HepG2 (cell line): Measurements from ENCODE around the gene HDDC3. TPM values are rescaled to one million over a fixed set of nuclear protein-coding genes. Genes with fewer than 3 reads are reported as not detected.
A peak's percentile ranks its signal among the peaks of the same experiment; 100 is the strongest.

Experiments used
- ARID2 ChIP-seq: sonication (generic); formaldehyde crosslinking; IDR thresholded peaks from 2 replicates; pipeline ENCODE4 v1.8.1; 2022; ENCODE audit warnings: mild to moderate bottlenecking, missing genetic modification reagents, borderline replicate concordance
- CBX5 ChIP-seq: sonication (generic); formaldehyde crosslinking; IDR thresholded peaks from 2 replicates; pipeline ENCODE4 v1.4.0; 2020; ENCODE audit warnings: missing genetic modification reagents, borderline replicate concordance
- IRF9 ChIP-seq: sonication (generic); formaldehyde crosslinking; IDR thresholded peaks from 2 replicates; pipeline ENCODE4 v1.8.0; 2022; ENCODE audit warnings: missing genetic modification reagents, mild to moderate bottlenecking, borderline replicate concordance
- KDM1A ChIP-seq: IDR thresholded peaks from 2 replicates; pipeline ENCODE4 v1.6.1; 2016; ENCODE audit warnings: missing compliant biosample characterization
- PCBP2 ChIP-seq: fragments of 200-400 bp; formaldehyde crosslinking; optimal IDR thresholded peaks from 2 replicates; pipeline ENCODE3; 2018; ENCODE audit warnings: low read length, low read depth; ENCODE audit not compliant: poor library complexity, severe bottlenecking
- RARA ChIP-seq: IDR thresholded peaks from 2 replicates; pipeline ENCODE4 v1.6.1; 2016; ENCODE audit warnings: missing genetic modification reagents, missing compliant biosample characterization
- TAF15 ChIP-seq: fragments of 200-400 bp; formaldehyde crosslinking; IDR thresholded peaks from one replicate; pipeline ENCODE4 v1.6.1; 2018; ENCODE audit warnings: mild to moderate bottlenecking, low read depth, low read length; ENCODE audit not compliant: poor library complexity, severe bottlenecking
- TCF12 ChIP-seq, 2 experiments: fragments of 450-650 bp in 1 of 2; sonication (generic) in 1 of 2; formaldehyde crosslinking in 1 of 2; IDR thresholded peaks; 2 replicates each; pipeline versions ENCODE4 v1.6.1 to v1.8.0; 2017 to 2022; ENCODE audit warnings: antibody characterized with exemption in 1 of 2, mild to moderate bottlenecking in 1 of 2, missing genetic modification reagents in 1 of 2, moderate library complexity in 1 of 2
- ZBTB3 ChIP-seq: sonication (generic); formaldehyde crosslinking; IDR thresholded peaks from 2 replicates; pipeline ENCODE4 v1.4.0; 2020; ENCODE audit warnings: low read depth, mild to moderate bottlenecking, moderate library complexity, missing genetic modification reagents, borderline replicate concordance
- ZBTB46 ChIP-seq: sonication (generic); formaldehyde crosslinking; IDR thresholded peaks from 2 replicates; pipeline ENCODE4 v1.4.0; 2020; ENCODE audit warnings: mild to moderate bottlenecking, missing genetic modification reagents, borderline replicate concordance
- ZNF337 ChIP-seq: sonication (generic); formaldehyde crosslinking; IDR thresholded peaks from 2 replicates; pipeline ENCODE4 v1.5.1; 2020; ENCODE audit warnings: missing genetic modification reagents, low read depth, mild to moderate bottlenecking, borderline replicate concordance
- ZSCAN12 ChIP-seq: sonication (generic); formaldehyde crosslinking; IDR thresholded peaks from 2 replicates; pipeline ENCODE4 v1.9.0; 2021; ENCODE audit warnings: mild to moderate bottlenecking, missing genetic modification reagents
- polyA plus RNA-seq, 8 experiments: library from polyadenylated mRNA; depleted of rRNA in 3 of 8; stranded (reverse) in 7 of 8; unstranded in 1 of 8; fragments of >200 nt; fragmentation: Illumina TruSeq in 4 of 8; extraction: Trizol in 4 of 8; gene quantifications; 2 replicates each; pipeline versions ENCODE4 v1.2.1 to v1.2.3, GENCODE V29; 2011 to 2016; ENCODE audit warnings: low read depth in 4 of 8, missing spikeins in 1 of 8, mixed read lengths in 1 of 8; ENCODE audit not compliant: insufficient read depth in 1 of 8
- total RNA-seq, 5 experiments: library from RNA; depleted of rRNA; stranded (reverse); fragments of >200 nt; fragmentation: Illumina TruSeq; extraction: Trizol; gene quantifications; 2 replicates each; pipeline ENCODE4 v1.2.3, GENCODE V29; 2016; ENCODE audit warnings: low read depth in 1 of 5
- TF ChIP-seq, protein P1 (sequence below): IDR thresholded peaks from 2 replicates; pipeline ENCODE4 v1.6.1; 2012; ENCODE audit warnings: low read depth, low read length, improper control_type of control experiment
- TF ChIP-seq, protein P2 (sequence below): IDR thresholded peaks from 2 replicates; pipeline ENCODE4 v1.6.1; 2016; ENCODE audit warnings: low read depth, control low read depth
- TF ChIP-seq, protein P3 (sequence below): sonication (generic); formaldehyde crosslinking; IDR thresholded peaks from 2 replicates; pipeline ENCODE4 v1.4.0; 2020; ENCODE audit warnings: missing genetic modification reagents, borderline replicate concordance

Gene HDDC3
- total and polyA plus RNA-seq, 2 of the 13 experiments (the other 11 are each of a cell fraction or from before 2014, with no cell fraction given): 18.7 to 28.3 TPM

- TF ChIP-seq IRF9 (CRISPR knock-in tag) (no peak; the same call in 1 of the 2 replicates), TAF15 (peak; percentile 44), ZSCAN12 (CRISPR knock-in tag) (0 out of 2 replicates have a peak, but pooled peaks have one; percentile 58), CBX5 (CRISPR knock-in tag) (peak; percentile 29; the same call in 1 of the 2 replicates), ZBTB3 (CRISPR knock-in tag) (no peak), ZBTB46 (CRISPR knock-in tag) (no peak), ZNF337 (CRISPR knock-in tag) (no peak), KDM1A (CRISPR knock-in tag) (0 out of 2 replicates have a peak, but pooled peaks have one; percentile 56), TCF12 (IDR thresholded peaks at IDR 0.05) (no peak), TCF12 (CRISPR knock-in tag; IDR thresholded peaks at IDR 0.05) (peak; percentile 82; the same call in 1 of the 2 replicates), PCBP2 (no peak), RARA (CRISPR knock-in tag) (peak; percentile 13; the same call in 1 of the 2 replicates), ARID2 (peak; percentile 75; the same call in 1 of the 2 replicates)
- TF ChIP-seq, protein P1, sequence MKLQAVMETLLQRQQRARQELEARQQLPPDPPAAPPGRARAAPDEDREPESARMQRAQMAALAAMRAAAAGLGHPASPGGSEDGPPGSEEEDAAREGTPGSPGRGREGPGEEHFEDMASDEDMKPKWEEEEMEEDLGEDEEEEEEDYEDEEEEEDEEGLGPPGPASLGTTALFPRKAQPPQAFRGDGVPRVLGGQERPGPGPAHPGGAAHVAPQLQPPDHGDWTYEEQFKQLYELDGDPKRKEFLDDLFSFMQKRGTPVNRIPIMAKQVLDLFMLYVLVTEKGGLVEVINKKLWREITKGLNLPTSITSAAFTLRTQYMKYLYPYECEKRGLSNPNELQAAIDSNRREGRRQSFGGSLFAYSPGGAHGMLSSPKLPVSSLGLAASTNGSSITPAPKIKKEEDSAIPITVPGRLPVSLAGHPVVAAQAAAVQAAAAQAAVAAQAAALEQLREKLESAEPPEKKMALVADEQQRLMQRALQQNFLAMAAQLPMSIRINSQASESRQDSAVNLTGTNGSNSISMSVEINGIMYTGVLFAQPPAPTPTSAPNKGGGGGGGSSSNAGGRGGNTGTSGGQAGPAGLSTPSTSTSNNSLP: no peak
- TF ChIP-seq, protein P2, sequence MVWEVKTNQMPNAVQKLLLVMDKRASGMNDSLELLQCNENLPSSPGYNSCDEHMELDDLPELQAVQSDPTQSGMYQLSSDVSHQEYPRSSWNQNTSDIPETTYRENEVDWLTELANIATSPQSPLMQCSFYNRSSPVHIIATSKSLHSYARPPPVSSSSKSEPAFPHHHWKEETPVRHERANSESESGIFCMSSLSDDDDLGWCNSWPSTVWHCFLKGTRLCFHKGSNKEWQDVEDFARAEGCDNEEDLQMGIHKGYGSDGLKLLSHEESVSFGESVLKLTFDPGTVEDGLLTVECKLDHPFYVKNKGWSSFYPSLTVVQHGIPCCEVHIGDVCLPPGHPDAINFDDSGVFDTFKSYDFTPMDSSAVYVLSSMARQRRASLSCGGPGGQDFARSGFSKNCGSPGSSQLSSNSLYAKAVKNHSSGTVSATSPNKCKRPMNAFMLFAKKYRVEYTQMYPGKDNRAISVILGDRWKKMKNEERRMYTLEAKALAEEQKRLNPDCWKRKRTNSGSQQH (CRISPR knock-in tag): no peak
- TF ChIP-seq, protein P3, sequence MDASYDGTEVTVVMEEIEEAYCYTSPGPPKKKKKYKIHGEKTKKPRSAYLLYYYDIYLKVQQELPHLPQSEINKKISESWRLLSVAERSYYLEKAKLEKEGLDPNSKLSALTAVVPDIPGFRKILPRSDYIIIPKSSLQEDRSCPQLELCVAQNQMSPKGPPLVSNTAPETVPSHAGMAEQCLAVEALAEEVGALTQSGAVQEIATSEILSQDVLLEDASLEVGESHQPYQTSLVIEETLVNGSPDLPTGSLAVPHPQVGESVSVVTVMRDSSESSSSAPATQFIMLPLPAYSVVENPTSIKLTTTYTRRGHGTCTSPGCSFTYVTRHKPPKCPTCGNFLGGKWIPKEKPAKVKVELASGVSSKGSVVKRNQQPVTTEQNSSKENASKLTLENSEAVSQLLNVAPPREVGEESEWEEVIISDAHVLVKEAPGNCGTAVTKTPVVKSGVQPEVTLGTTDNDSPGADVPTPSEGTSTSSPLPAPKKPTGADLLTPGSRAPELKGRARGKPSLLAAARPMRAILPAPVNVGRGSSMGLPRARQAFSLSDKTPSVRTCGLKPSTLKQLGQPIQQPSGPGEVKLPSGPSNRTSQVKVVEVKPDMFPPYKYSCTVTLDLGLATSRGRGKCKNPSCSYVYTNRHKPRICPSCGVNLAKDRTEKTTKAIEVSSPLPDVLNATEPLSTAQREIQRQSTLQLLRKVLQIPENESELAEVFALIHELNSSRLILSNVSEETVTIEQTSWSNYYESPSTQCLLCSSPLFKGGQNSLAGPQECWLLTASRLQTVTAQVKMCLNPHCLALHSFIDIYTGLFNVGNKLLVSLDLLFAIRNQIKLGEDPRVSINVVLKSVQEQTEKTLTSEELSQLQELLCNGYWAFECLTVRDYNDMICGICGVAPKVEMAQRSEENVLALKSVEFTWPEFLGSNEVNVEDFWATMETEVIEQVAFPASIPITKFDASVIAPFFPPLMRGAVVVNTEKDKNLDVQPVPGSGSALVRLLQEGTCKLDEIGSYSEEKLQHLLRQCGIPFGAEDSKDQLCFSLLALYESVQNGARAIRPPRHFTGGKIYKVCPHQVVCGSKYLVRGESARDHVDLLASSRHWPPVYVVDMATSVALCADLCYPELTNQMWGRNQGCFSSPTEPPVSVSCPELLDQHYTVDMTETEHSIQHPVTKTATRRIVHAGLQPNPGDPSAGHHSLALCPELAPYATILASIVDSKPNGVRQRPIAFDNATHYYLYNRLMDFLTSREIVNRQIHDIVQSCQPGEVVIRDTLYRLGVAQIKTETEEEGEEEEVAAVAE (CRISPR knock-in tag): no peak; the same call in 1 of the 2 replicates
Measured at GRCh38 chr15:90954712-90955623, 22.6 kb upstream of the HDDC3 start, which contains the start of gene RCCD1 (continued).
